Colonic mucosa (tissue), 4 donors: ENCODE results near the gene MBOAT7. TPM values are rescaled to one million over a fixed set of nuclear protein-coding genes. Genes with fewer than 3 reads are reported as not detected.

ENCODE experiments used
- DNase-seq: peaks from one replicate; pipeline ENCODE4 v3.0.0-alpha.2; 2020
- H3K27ac ChIP-seq: fragments of 200-600 bp; one replicate; pipeline ENCODE4 v1.8.0; 2021
- H3K27me3 ChIP-seq: fragments of 200-600 bp; one replicate; pipeline ENCODE4 v1.8.0; 2021
- H3K36me3 ChIP-seq: fragments of 200-600 bp; one replicate; pipeline ENCODE4 v1.8.0; 2021
- H3K4me1 ChIP-seq: fragments of 200-600 bp; one replicate; pipeline ENCODE4 v1.8.0; 2021; ENCODE audit warnings: mild to moderate bottlenecking
- H3K4me3 ChIP-seq: fragments of 200-600 bp; one replicate; pipeline ENCODE4 v1.8.0; 2021
- H3K9ac ChIP-seq, 2 donors: one replicate each; pipeline ENCODE4 v1.7.0; 2013; ENCODE audit warnings: control low read depth in 2 of 2, low read depth in 2 of 2, low read length in 2 of 2
- H3K9me3 ChIP-seq: fragments of 200-600 bp; one replicate; pipeline ENCODE4 v1.8.0; 2021
- CTCF ChIP-seq: fragments of 200-600 bp; IDR thresholded peaks from one replicate; pipeline ENCODE4 v1.8.0; 2022; ENCODE audit warnings: antibody characterized with exemption, mild to moderate bottlenecking
- intact Hi-C: fragments of 100-400 bp; cut with DNase I; formaldehyde crosslinking; loops from one replicate; pipeline ENCODE4 v1.14.1; 2022
- total RNA-seq, 2 donors: library from RNA; stranded (reverse); fragmentation: NEBNext Ultra II Directional in 1 of 2; extraction: Animal tissue kit (Norgen Biotek cat#: 25700) in 1 of 2; gene quantifications; one replicate each; pipeline ENCODE4 v1.2.1, GENCODE V29; 2021
- donor health status: healthy.
- donor health status: DM: no; HTN: no; CAD: no.
- donor health status: DM: no; HTN: no; CAD: no.

MBOAT7 gene
- total RNA-seq, 2 donors from 2014 or later: 122 to 142 TPM

GRCh38 chr19:54133312-54133956 is 55.9 kb downstream of the MBOAT7 start:
- H3K27me3 ChIP-seq: no peaks in the 10 kb centered on the region
- no peaks in the 10 kb centered on the region for H3K9me3 ChIP-seq
- H3K4me3 ChIP-seq: no peak overlapping the region
- intact Hi-C loops: no loop called here
- H3K9ac ChIP-seq: no peak overlapping the region
- peaks cover under 1% of the 10 kb centered on the region for H3K4me1 ChIP-seq
- H3K27ac ChIP-seq: no peak overlapping the region
- H3K36me3 ChIP-seq: no peaks in the 10 kb centered on the region
- no peak for TF ChIP-seq CTCF
- DNase-seq: no peak

GRCh38 chr19:54129617-54129996 is 59.8 kb downstream of the MBOAT7 start:
- no peak overlapping the region for H3K9ac ChIP-seq
- no peak for TF ChIP-seq CTCF
- DNase-seq: no peak
- intact Hi-C loops: no loop called here
- no peaks in the 10 kb centered on the region for H3K36me3 ChIP-seq
- no peak overlapping the region for H3K4me3 ChIP-seq
- H3K9me3 ChIP-seq: no peaks in the 10 kb centered on the region
- H3K4me1 ChIP-seq: no peaks in the 10 kb centered on the region
- H3K27ac ChIP-seq: no peak overlapping the region
- no peaks in the 10 kb centered on the region for H3K27me3 ChIP-seq

- H3K27me3 ChIP-seq: no peaks in the 10 kb centered on the region
- H3K27ac ChIP-seq: no peak overlapping the region
- H3K4me3 ChIP-seq: no peak overlapping the region
- no peaks in the 10 kb centered on the region for H3K4me1 ChIP-seq
- no peak for DNase-seq
- H3K9ac ChIP-seq: no peak overlapping the region
- no peak for TF ChIP-seq CTCF
- no peaks in the 10 kb centered on the region for H3K36me3 ChIP-seq
- no peaks in the 10 kb centered on the region for H3K9me3 ChIP-seq
- intact Hi-C loops: no loop called here
Observed at GRCh38 chr19:54128796-54129616, 60.4 kb downstream of the MBOAT7 start.

GRCh38 chr19:54128441-54128725 is 61.0 kb downstream of the MBOAT7 start:
- Histone ChIP-seq H3K27ac (no peak overlapping the region), H3K36me3 (no peaks in the 10 kb centered on the region), H3K9ac (no peak overlapping the region), H3K9me3 (no peaks in the 10 kb centered on the region), H3K4me3 (no peak overlapping the region), H3K27me3 (no peaks in the 10 kb centered on the region), H3K4me1 (no peaks in the 10 kb centered on the region)
- TF ChIP-seq CTCF: no peak
- no peak for DNase-seq
- intact Hi-C loops: no loop called here

- Histone ChIP-seq H3K9me3 (no peaks in the 10 kb centered on the region), H3K27ac (no peak overlapping the region), H3K27me3 (no peaks in the 10 kb centered on the region), H3K9ac (no peak overlapping the region), H3K4me3 (no peak overlapping the region), H3K4me1 (no peaks in the 10 kb centered on the region), H3K36me3 (no peaks in the 10 kb centered on the region)
- intact Hi-C loops: no loop called here
- TF ChIP-seq CTCF: no peak
- no peak for DNase-seq
Observed at GRCh38 chr19:54127688-54128440, 61.5 kb downstream of the MBOAT7 start.
